ENCODE results near the gene KCNH1.

Gene KCNH1

GRCh38 chr1:210706246-210706645 lies 427.7 kb downstream of the KCNH1 start:
- no peak for DNase-seq (ENCODE audit: low read depth)
- no peak for TF ChIP-seq CTCF (IDR thresholded peaks at IDR 0.05; ENCODE audit: low read depth, low read length, missing control alignments)
- no peak overlapping the region for H3K4me3 ChIP-seq (ENCODE audit: low read depth, low read length)

GRCh38 chr1:210705086-210705485 lies 428.9 kb downstream of the KCNH1 start:
- no peak for DNase-seq (ENCODE audit: low read depth)
- TF ChIP-seq CTCF (IDR thresholded peaks at IDR 0.05; ENCODE audit: low read depth, low read length, missing control alignments) = no peak
- no peak overlapping the region for H3K4me3 ChIP-seq (ENCODE audit: low read depth, low read length)

GRCh38 chr1:210703593-210703992 lies 430.4 kb downstream of the KCNH1 start:
- no peak for TF ChIP-seq CTCF (IDR thresholded peaks at IDR 0.05; ENCODE audit: low read depth, low read length, missing control alignments)
- no peak for DNase-seq (ENCODE audit: low read depth)
- H3K4me3 ChIP-seq (ENCODE audit: low read depth, low read length) = no peak overlapping the region

GRCh38 chr1:210702506-210702905 lies 431.4 kb downstream of the KCNH1 start:
- no peak for DNase-seq (ENCODE audit: low read depth)
- no peak overlapping the region for H3K4me3 ChIP-seq (ENCODE audit: low read depth, low read length)
- no peak for TF ChIP-seq CTCF (IDR thresholded peaks at IDR 0.05; ENCODE audit: low read depth, low read length, missing control alignments)

- no peak for TF ChIP-seq CTCF (IDR thresholded peaks at IDR 0.05; ENCODE audit: low read depth, low read length, missing control alignments)
- DNase-seq (ENCODE audit: low read depth) = no peak
- no peak overlapping the region for H3K4me3 ChIP-seq (ENCODE audit: low read depth, low read length)
These were observed 433.4 kb downstream of the KCNH1 start for GRCh38 chr1:210700511-210700910.

- no peak overlapping the region for H3K4me3 ChIP-seq (ENCODE audit: low read depth, low read length)
- DNase-seq (ENCODE audit: low read depth) = no peak
- TF ChIP-seq CTCF (IDR thresholded peaks at IDR 0.05; ENCODE audit: low read depth, low read length, missing control alignments) = no peak
These were observed 433.9 kb downstream of the KCNH1 start for GRCh38 chr1:210700083-210700482.

GRCh38 chr1:210698661-210699060 lies 435.3 kb downstream of the KCNH1 start:
- no peak for TF ChIP-seq CTCF (IDR thresholded peaks at IDR 0.05; ENCODE audit: low read depth, low read length, missing control alignments)
- DNase-seq (ENCODE audit: low read depth) = no peak
- H3K4me3 ChIP-seq (ENCODE audit: low read depth, low read length) = no peak overlapping the region

Data from GM12864 (cell line).